Activated CD4-positive, alpha-beta T cell treated with anti-CD3 and anti-CD28 coated beads, Interleukin-2, amount 10 ng/mL, durations not matched to agents 7 days and 5 days (primary cell): ENCODE measurements around the gene LRRC2. TPM values are rescaled to one million over a fixed set of nuclear protein-coding genes. Genes with fewer than 3 reads are reported as not detected.

Experiments
- CTCF ChIA-PET: fragments of 350-600 bp; sonication (Branson Sonifier 250); formaldehyde crosslinking; loops from one replicate; lab custom pipeline; 2021; ENCODE audit warnings: antibody characterized with exemption; lab: Charles Lee
- POLR2A ChIA-PET: fragments of 350-600 bp; sonication (Branson Sonifier 250); formaldehyde crosslinking; loops from one replicate; lab custom pipeline; 2021; ENCODE audit warnings: antibody characterized with exemption; lab: Charles Lee
- DNase-seq: peaks from one replicate; pipeline ENCODE4 v3.0.0-alpha.2; 2020
- H3K27ac Mint-ChIP-seq: one replicate; pipeline ENCODE4 v1.8.0; 2021; ENCODE audit warnings: mild to moderate bottlenecking, moderate library complexity, mixed read lengths
- H3K27me3 Mint-ChIP-seq: one replicate; pipeline ENCODE4 v1.8.0; 2021; ENCODE audit warnings: mixed read lengths
- H3K36me3 Mint-ChIP-seq: one replicate; pipeline ENCODE4 v1.8.0; 2021; ENCODE audit warnings: low read depth, mixed read lengths
- H3K4me1 Mint-ChIP-seq: one replicate; pipeline ENCODE4 v1.8.0; 2021; ENCODE audit warnings: mixed read lengths
- H3K4me3 Mint-ChIP-seq: one replicate; pipeline ENCODE4 v1.8.0; 2021; ENCODE audit warnings: mild to moderate bottlenecking, moderate library complexity, mixed read lengths
- H3K9me3 Mint-ChIP-seq: one replicate; pipeline ENCODE4 v1.8.0; 2021; ENCODE audit warnings: mixed read lengths
- total RNA-seq, 2 experiments: library from RNA; stranded (reverse); gene quantifications; one replicate each; pipeline ENCODE4 v1.2.3, GENCODE V29; 2021

LRRC2 gene
- total RNA-seq, 2 experiments from 2014 or later: 0.27 to 0.29 TPM

GRCh38 chr3:46516521-46516920 is 49.6 kb downstream of the LRRC2 start:
- Mint-ChIP-seq H3K36me3 (no peaks in the 10 kb centered on the region), H3K4me1 (peaks cover 4% of the 10 kb centered on the region), H3K27me3 (peaks cover 4% of the 10 kb centered on the region), H3K4me3 (no peak overlapping the region), H3K9me3 (no peaks in the 10 kb centered on the region), H3K27ac (no peak overlapping the region)
- ChIA-PET CTCF (interaction anchor here (0.6 to 2.1 kb wide), 3 partner anchors 10 to 28 kb away, joined by 3 to 7 read pairs (median 5); no protein-coding TSS in a partner anchor), POLR2A (no interaction called here)
- no peak for DNase-seq

- DNase-seq: no peak
- POLR2A ChIA-PET: no interaction called here
- Mint-ChIP-seq H3K27me3 (peaks cover 15% of the 10 kb centered on the region), H3K36me3 (no peaks in the 10 kb centered on the region), H3K9me3 (no peaks in the 10 kb centered on the region), H3K4me1 (peaks cover 4% of the 10 kb centered on the region), H3K27ac (no peak overlapping the region), H3K4me3 (no peak overlapping the region)
- CTCF ChIA-PET: interaction anchor here (0.9 kb wide), 1 partner anchor 24 kb away, joined by 3 read pairs; no protein-coding TSS in a partner anchor
These were observed 53.8 kb downstream of the LRRC2 start for GRCh38 chr3:46512191-46512749.

DNA sequence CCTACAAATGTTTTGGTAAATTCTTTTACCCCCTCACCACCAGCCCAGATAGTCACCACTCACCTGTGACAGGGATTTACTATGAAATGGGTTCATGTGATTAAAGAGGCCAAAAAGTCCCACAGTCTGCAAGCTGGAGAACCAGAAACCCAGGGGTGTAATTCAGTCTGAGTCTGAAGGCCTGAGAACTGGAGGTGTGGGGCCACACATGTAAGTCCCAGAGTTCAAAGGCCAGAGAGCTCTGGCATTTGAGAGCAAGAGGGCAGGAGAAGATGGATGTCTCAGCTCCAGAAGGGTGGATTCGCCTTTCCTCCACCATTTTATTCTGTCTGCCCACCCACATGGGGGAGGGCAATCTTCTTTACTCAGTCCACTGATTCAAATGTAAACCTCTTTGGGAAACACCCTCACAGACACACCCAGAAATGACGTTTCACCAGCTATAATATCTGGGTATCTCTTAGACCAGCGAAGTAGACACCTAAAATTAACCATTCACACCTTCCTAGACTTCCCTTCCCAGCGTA is 56.4 kb downstream of the LRRC2 start:
- DNase-seq: no peak
- H3K27me3 Mint-ChIP-seq: peaks cover 18% of the 10 kb centered on the region
- ChIA-PET CTCF (interaction anchor here (1.0 kb wide), 1 partner anchor 9 kb away, joined by 3 read pairs; no protein-coding TSS in a partner anchor), POLR2A (no interaction called here)
- no peaks in the 10 kb centered on the region for H3K36me3 Mint-ChIP-seq
- H3K4me3 Mint-ChIP-seq: no peak overlapping the region
- no peaks in the 10 kb centered on the region for H3K9me3 Mint-ChIP-seq
- peaks cover 7% of the 10 kb centered on the region for H3K4me1 Mint-ChIP-seq
- H3K27ac Mint-ChIP-seq: no peak overlapping the region

GRCh38 chr3:46508850-46509591 is 57.1 kb downstream of the LRRC2 start:
- DNase-seq: no peak
- H3K4me3 Mint-ChIP-seq: no peak overlapping the region
- peaks cover 9% of the 10 kb centered on the region for H3K4me1 Mint-ChIP-seq
- peaks cover 18% of the 10 kb centered on the region for H3K27me3 Mint-ChIP-seq
- ChIA-PET POLR2A (no interaction called here), CTCF (interaction anchor here (1.0 to 1.1 kb wide), 2 partner anchors 10 to 121 kb away, joined by 3 read pairs; no protein-coding TSS in a partner anchor)
- H3K27ac Mint-ChIP-seq: no peak overlapping the region
- H3K9me3 Mint-ChIP-seq: no peaks in the 10 kb centered on the region
- H3K36me3 Mint-ChIP-seq: no peaks in the 10 kb centered on the region

DNA sequence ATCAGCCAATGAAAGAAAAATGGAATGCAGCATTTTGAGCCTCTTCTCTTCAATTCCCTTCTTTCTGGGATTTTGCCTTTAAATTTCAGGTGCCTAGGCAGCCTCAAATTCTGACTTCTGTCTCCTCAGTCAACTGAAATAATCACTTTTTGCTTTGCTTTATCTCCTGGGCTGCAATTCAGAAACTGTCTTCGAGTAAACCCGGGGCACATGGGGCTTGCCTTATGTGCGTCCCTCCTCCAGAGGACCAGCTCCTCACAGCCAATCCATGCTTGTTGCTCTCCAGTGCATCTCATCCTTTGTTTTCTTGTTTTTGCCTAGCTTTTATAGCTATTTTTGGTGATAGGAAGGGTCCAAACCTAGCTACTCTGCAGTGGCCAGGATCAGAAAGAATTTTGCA is 59.6 kb downstream of the LRRC2 start:
- ChIA-PET CTCF (interaction anchor here (1.0 kb wide), 1 partner anchor 9 kb away, joined by 5 read pairs; the partner anchor contains the start of gene RTP3), POLR2A (no interaction called here)
- Mint-ChIP-seq H3K4me1 (peaks cover 13% of the 10 kb centered on the region), H3K4me3 (no peak overlapping the region), H3K27ac (no peak overlapping the region), H3K9me3 (no peaks in the 10 kb centered on the region), H3K36me3 (peaks cover 2% of the 10 kb centered on the region), H3K27me3 (peaks cover 15% of the 10 kb centered on the region)
- DNase-seq: no peak

DNA sequence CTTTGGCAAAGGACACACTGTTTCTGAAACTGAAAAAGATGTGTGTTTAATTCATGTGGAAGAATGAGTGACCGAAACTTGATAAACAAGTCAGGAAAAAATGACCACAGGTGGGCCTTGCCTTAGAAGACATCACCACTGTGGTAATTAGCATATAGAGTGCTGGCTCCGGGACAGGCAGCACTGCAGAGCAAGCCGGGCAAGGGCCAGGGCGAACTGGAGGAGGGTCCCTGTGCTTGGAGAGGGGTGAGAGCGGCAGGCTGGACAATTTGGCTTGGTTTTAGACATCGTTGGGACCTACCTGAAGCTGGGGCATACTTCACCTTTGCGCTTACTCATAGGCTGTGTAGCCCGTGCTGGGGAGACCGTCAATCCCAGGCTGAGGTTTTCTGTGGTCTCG is 60.1 kb downstream of the LRRC2 start:
- peaks cover 12% of the 10 kb centered on the region for H3K27me3 Mint-ChIP-seq
- CTCF ChIA-PET: interaction anchor here (0.8 to 1.0 kb wide), 3 partner anchors 8 to 123 kb away, joined by 4 to 5 read pairs (median 4); partner anchors contain the start of gene RTP3
- no peak overlapping the region for H3K27ac Mint-ChIP-seq
- peaks cover 2% of the 10 kb centered on the region for H3K36me3 Mint-ChIP-seq
- POLR2A ChIA-PET: no interaction called here
- no peak overlapping the region for H3K4me3 Mint-ChIP-seq
- DNase-seq: no peak
- H3K4me1 Mint-ChIP-seq: peaks cover 13% of the 10 kb centered on the region
- no peaks in the 10 kb centered on the region for H3K9me3 Mint-ChIP-seq

- peaks cover 5% of the 10 kb centered on the region for H3K27me3 Mint-ChIP-seq
- DNase-seq: no peak
- H3K4me1 Mint-ChIP-seq: peaks cover 13% of the 10 kb centered on the region
- no peaks in the 10 kb centered on the region for H3K9me3 Mint-ChIP-seq
- no peak overlapping the region for H3K27ac Mint-ChIP-seq
- CTCF ChIA-PET: interaction anchor here (1.0 kb wide), 1 partner anchor 63 kb away, joined by 4 read pairs; no protein-coding TSS in a partner anchor
- POLR2A ChIA-PET: no interaction called here
- peaks cover 2% of the 10 kb centered on the region for H3K36me3 Mint-ChIP-seq
- H3K4me3 Mint-ChIP-seq: no peak overlapping the region
These were observed 61.3 kb downstream of the LRRC2 start for GRCh38 chr3:46504789-46505188.

DNA sequence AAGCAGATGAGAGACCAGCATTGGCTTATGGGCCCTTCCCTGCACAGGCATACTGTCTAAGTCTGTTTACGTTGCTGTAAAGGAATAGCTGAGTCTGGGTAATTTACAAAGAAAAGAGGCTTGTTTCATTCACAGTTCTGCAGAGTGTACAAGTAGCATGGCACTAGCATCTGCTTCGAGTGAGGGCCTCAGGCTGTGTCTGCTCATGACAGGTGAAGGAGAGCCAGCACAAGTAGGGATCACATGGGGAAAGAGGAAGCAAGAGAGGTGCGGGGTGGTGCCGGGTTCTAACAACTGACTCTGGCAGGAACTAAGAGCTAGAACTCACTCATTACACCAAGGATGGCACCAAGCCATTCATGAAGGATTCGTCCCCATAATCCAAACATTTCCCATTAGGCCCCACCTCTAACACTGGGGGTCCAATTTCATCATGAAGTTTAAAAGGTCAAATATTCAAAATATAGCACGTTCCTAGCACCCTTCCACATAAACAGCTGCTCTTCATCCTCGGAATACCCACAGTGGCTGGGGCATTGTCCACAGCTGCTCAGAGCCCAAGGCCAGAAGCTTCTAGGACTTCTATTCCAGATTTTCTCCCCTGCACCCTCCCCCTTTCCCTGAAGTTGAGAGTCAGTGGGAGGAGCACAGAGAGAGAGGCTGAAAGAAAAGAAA is 62.8 kb downstream of the LRRC2 start:
- ChIA-PET POLR2A (no interaction called here), CTCF (interaction anchor here (6.6 kb wide), 1 partner anchor 14 kb away, joined by 52 read pairs; no protein-coding TSS in a partner anchor)
- Mint-ChIP-seq H3K9me3 (no peaks in the 10 kb centered on the region), H3K4me1 (peaks cover 13% of the 10 kb centered on the region), H3K36me3 (peaks cover 2% of the 10 kb centered on the region), H3K27me3 (peaks cover 5% of the 10 kb centered on the region), H3K4me3 (no peak overlapping the region), H3K27ac (no peak overlapping the region)
- DNase-seq: no peak

- peaks cover 2% of the 10 kb centered on the region for H3K36me3 Mint-ChIP-seq
- ChIA-PET CTCF (interaction anchor here (1.0 to 6.6 kb wide), 3 partner anchors 12 to 16 kb away, joined by 3 to 52 read pairs (median 3); no protein-coding TSS in a partner anchor), POLR2A (no interaction called here)
- no peaks in the 10 kb centered on the region for H3K9me3 Mint-ChIP-seq
- H3K27ac Mint-ChIP-seq: no peak overlapping the region
- H3K27me3 Mint-ChIP-seq: peaks cover 2% of the 10 kb centered on the region
- peaks cover 17% of the 10 kb centered on the region for H3K4me1 Mint-ChIP-seq
- no peak for DNase-seq
- H3K4me3 Mint-ChIP-seq: no peak overlapping the region
These were observed 64.4 kb downstream of the LRRC2 start for GRCh38 chr3:46501702-46502101.

DNA sequence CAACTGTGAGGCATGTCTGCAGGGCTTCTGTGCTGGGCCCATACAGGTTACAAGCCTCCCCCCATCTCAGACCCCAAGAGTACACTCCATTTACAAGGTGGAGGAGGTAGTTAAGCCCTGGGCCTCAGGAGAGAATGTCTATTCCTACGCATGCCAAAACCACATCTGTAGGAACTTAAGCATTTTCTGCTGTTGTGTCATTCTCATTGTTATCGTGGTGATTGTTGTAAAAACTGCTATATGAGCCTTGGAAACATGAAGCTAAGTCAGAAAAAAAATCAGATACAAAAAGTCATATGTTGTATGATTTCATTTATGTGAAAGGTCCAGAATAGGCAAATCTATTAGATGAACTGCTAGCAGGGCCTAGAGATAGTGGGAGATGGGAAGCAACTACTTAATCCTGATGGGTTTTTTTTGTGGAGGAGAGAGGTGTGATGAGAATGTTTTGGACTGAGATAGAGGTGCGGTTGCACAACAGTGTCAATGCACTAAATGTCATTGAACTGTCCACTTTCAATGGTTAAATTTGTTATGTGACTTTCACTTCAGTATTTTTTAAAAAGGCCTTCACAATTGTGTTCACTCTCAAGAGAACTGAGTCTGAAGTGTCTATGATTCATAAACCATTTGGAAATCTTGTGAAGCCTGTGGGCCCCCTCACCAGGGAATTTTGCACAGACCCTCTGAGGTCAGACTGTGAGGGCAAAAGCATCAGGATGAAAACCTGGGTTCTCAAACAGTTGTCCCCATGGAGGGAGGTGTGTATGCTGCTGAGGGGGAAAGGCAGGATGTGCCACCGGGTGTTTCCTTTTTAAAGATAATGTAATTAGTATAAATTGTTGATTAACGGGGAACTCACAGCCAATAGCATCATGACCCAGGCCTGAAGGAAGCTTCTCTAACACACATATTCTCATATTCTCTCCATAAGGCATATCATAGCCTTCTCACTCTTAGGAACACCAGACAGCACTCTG is 65.2 kb downstream of the LRRC2 start:
- ChIA-PET CTCF (interaction anchor here (6.6 kb wide), 1 partner anchor 12 kb away, joined by 52 read pairs; no protein-coding TSS in a partner anchor), POLR2A (no interaction called here)
- Mint-ChIP-seq H3K4me1 (peaks cover 23% of the 10 kb centered on the region), H3K27ac (no peak overlapping the region), H3K4me3 (no peak overlapping the region), H3K9me3 (no peaks in the 10 kb centered on the region), H3K36me3 (peaks cover 2% of the 10 kb centered on the region), H3K27me3 (no peaks in the 10 kb centered on the region)
- no peak for DNase-seq

DNA sequence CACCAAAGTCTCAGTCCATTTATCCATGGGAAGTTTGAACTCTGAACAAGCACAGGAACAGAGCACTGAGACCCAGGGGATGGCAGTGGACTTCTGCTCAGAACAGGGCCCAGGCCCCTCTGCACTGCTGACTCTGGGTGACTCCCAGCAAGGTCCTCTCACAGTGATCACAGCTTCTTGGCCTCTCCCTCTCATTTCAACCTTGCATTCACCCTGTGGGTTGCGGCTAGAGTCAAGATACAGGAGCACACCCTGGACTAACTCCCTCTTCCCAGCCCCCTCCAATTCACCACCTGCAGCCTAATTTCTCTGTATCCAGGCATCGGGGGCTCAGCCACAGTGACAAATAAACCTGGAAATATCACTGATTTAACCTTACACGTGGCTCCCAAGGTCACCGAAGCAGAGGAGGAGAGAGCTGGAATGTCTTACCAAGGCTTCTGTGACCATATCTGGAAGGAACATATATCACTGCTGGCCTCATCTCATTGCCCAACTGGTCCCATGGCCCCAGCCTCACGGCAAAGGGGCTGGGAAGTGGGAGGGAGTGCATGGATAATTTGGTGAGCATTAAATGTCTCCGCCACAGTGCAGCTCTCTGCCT is 67.1 kb downstream of the LRRC2 start:
- no peak for DNase-seq
- POLR2A ChIA-PET: no interaction called here
- peaks cover 2% of the 10 kb centered on the region for H3K36me3 Mint-ChIP-seq

More for the DNA sequence above, 67.1 kb downstream of the LRRC2 start:
- CTCF ChIA-PET: interaction anchor here (0.9 to 6.6 kb wide), 3 partner anchors 10 to 73 kb away, joined by 3 to 52 read pairs (median 3); no protein-coding TSS in a partner anchor
- Mint-ChIP-seq H3K9me3 (no peaks in the 10 kb centered on the region), H3K4me1 (peaks cover 18% of the 10 kb centered on the region), H3K27ac (no peak overlapping the region), H3K4me3 (no peak overlapping the region), H3K27me3 (no peaks in the 10 kb centered on the region)
